Lower leg skin (tissue), 3 donors: ENCODE results near the gene PCDHA4.
"Not testable (repeated sequence)": the region's sequence is repeated elsewhere in the genome, so short reads cannot be mapped to it uniquely, and the experiment has no call there.

ENCODE experiments used
- POLR2A ChIP-seq, 2 donors: fragments of 450-650 bp; IDR thresholded peaks; one replicate each; pipeline ENCODE4 v1.6.1; 2016 to 2017; ENCODE audit warnings: antibody characterized with exemption in 2 of 2, mild to moderate bottlenecking in 1 of 2, moderate library complexity in 1 of 2
- TF ChIP-seq, protein P1 (sequence below), 3 donors: fragments of 450-650 bp; IDR thresholded peaks; one replicate each; pipeline ENCODE4 v1.5.1; 2016; ENCODE audit warnings: antibody characterized with exemption in 3 of 3, mild to moderate bottlenecking in 3 of 3, moderate library complexity in 2 of 3

DNA sequence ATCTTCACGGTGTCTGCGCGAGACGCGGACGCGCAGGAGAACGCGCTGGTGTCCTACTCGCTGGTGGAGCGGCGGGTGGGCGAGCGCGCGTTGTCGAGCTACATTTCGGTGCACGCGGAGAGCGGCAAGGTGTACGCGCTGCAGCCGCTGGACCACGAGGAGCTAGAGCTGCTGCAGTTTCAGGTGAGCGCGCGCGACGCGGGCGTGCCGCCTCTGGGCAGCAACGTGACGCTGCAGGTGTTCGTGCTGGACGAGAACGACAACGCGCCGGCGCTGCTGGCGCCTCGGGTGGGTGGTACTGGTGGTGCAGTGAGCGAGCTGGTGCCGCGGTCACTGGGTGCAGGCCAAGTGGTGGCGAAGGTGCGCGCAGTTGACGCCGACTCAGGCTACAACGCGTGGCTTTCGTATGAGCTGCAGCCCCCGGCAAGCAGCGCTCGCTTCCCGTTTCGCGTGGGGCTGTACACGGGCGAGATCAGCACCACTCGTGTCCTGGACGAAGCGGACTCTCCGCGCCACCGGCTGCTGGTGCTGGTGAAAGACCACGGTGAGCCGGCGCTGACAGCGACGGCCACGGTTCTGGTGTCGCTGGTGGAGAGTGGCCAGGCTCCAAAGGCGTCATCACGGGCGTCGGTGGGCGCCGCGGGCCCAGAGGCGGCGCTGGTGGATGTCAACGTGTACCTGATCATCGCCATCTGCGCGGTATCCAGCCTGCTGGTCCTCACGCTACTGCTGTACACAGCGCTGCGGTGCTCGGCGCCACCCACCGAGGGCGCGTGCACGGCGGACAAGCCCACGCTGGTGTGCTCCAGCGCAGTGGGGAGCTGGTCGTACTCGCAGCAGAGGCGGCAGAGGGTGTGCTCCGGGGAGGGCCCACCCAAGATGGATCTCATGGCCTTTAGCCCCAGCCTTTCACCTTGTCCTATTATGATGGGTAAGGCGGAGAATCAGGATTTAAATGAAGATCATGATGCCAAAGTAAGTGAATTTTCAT lies 22.9 kb downstream of the PCDHA4 start:
- TF ChIP-seq, protein P1, sequence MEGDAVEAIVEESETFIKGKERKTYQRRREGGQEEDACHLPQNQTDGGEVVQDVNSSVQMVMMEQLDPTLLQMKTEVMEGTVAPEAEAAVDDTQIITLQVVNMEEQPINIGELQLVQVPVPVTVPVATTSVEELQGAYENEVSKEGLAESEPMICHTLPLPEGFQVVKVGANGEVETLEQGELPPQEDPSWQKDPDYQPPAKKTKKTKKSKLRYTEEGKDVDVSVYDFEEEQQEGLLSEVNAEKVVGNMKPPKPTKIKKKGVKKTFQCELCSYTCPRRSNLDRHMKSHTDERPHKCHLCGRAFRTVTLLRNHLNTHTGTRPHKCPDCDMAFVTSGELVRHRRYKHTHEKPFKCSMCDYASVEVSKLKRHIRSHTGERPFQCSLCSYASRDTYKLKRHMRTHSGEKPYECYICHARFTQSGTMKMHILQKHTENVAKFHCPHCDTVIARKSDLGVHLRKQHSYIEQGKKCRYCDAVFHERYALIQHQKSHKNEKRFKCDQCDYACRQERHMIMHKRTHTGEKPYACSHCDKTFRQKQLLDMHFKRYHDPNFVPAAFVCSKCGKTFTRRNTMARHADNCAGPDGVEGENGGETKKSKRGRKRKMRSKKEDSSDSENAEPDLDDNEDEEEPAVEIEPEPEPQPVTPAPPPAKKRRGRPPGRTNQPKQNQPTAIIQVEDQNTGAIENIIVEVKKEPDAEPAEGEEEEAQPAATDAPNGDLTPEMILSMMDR (IDR thresholded peaks at IDR 0.05) = not testable (repeated sequence)
- not testable (repeated sequence) for TF ChIP-seq POLR2A (IDR thresholded peaks at IDR 0.05)
